H9 (cell line): ENCODE results near the gene MSI2. TPM values are rescaled to one million over a fixed set of nuclear protein-coding genes. Genes with fewer than 3 reads are reported as not detected.

Experiments used
- DNase-seq: peaks from one replicate; pipeline ENCODE4 v3.0.0-alpha.2; 2017
- H2AFZ ChIP-seq: one replicate; pipeline ENCODE4 v1.6.1; 2013; ENCODE audit warnings: mild to moderate bottlenecking, low read length, control low read depth, moderate library complexity
- H2AK5ac ChIP-seq: 2 replicates; pipeline ENCODE4 v1.6.1; 2013; ENCODE audit warnings: low read length, control low read depth, mixed read lengths; ENCODE audit not compliant: insufficient read length
- H2BK120ac ChIP-seq: one replicate; pipeline ENCODE4 v1.6.1; 2013; ENCODE audit warnings: low read depth, mild to moderate bottlenecking, low read length, control low read depth, inconsistent platforms; ENCODE audit not compliant: poor library complexity, severe bottlenecking
- H2BK12ac ChIP-seq: 2 replicates; pipeline ENCODE4 v1.6.1; 2013; ENCODE audit warnings: low read length, control low read depth, mixed read lengths, low read depth; ENCODE audit not compliant: insufficient read length
- H2BK15ac ChIP-seq: 2 replicates; pipeline ENCODE4 v1.6.1; 2013; ENCODE audit warnings: low read depth, low read length, control low read depth
- H2BK20ac ChIP-seq: one replicate; pipeline ENCODE4 v1.6.1; 2013; ENCODE audit warnings: low read depth, mild to moderate bottlenecking, low read length, control low read depth, inconsistent platforms; ENCODE audit not compliant: poor library complexity, severe bottlenecking
- H2BK5ac ChIP-seq: 2 replicates; pipeline ENCODE4 v1.6.1; 2013; ENCODE audit warnings: low read length, control low read depth, mixed read lengths; ENCODE audit not compliant: insufficient read length
- H3K14ac ChIP-seq: 2 replicates; pipeline ENCODE4 v1.6.1; 2013; ENCODE audit warnings: low read length, control low read depth; ENCODE audit not compliant: insufficient read depth
- H3K18ac ChIP-seq: 2 replicates; pipeline ENCODE4 v1.6.1; 2013; ENCODE audit warnings: low read depth, mild to moderate bottlenecking, mixed read lengths, low read length, control low read depth; ENCODE audit not compliant: insufficient read length
- H3K23ac ChIP-seq: 2 replicates; pipeline ENCODE4 v1.6.1; 2013; ENCODE audit warnings: low read length, control low read depth, mixed read lengths, low read depth; ENCODE audit not compliant: insufficient read length
- H3K23me2 ChIP-seq: 2 replicates; pipeline ENCODE4 v1.6.1; 2013; ENCODE audit warnings: low read depth, mild to moderate bottlenecking, mixed read lengths, low read length, control low read depth; ENCODE audit not compliant: insufficient read length, poor library complexity, severe bottlenecking
- H3K27ac ChIP-seq: 2 replicates; pipeline ENCODE4 v1.5.1; 2013; ENCODE audit warnings: low read length, control low read depth, mixed read lengths, low read depth; ENCODE audit not compliant: insufficient read length
- H3K27me3 ChIP-seq: 2 replicates; pipeline ENCODE4 v1.6.1; 2013; ENCODE audit warnings: low read length, control low read depth, inconsistent platforms; ENCODE audit not compliant: insufficient read depth
- H3K4ac ChIP-seq: 2 replicates; pipeline ENCODE4 v1.6.1; 2013; ENCODE audit warnings: low read depth, mild to moderate bottlenecking, control low read depth, inconsistent platforms, low read length, moderate library complexity
- H3K4me1 ChIP-seq: 2 replicates; pipeline ENCODE4 v1.6.1; 2013; ENCODE audit warnings: low read length, control low read depth, inconsistent platforms; ENCODE audit not compliant: insufficient read depth
- H3K4me2 ChIP-seq: 2 replicates; pipeline ENCODE4 v1.6.1; 2013; ENCODE audit warnings: low read length, control low read depth, mixed read lengths; ENCODE audit not compliant: insufficient read length, insufficient read depth
- H3K56ac ChIP-seq: 2 replicates; pipeline ENCODE4 v1.6.1; 2013; ENCODE audit warnings: low read depth, mild to moderate bottlenecking, mixed read lengths, low read length, control low read depth; ENCODE audit not compliant: insufficient read length
- H3K79me1 ChIP-seq: 2 replicates; pipeline ENCODE4 v1.6.1; 2013; ENCODE audit warnings: low read depth, mild to moderate bottlenecking, moderate library complexity, low read length, control low read depth, inconsistent platforms; ENCODE audit not compliant: insufficient read depth, poor library complexity, severe bottlenecking
- H3K79me2 ChIP-seq: 2 replicates; pipeline ENCODE4 v1.6.1; 2013; ENCODE audit warnings: low read length, control low read depth, inconsistent platforms; ENCODE audit not compliant: insufficient read depth
- H3K9ac ChIP-seq: 2 replicates; pipeline ENCODE4 v1.6.1; 2013; ENCODE audit warnings: low read length, control low read depth, mixed read lengths; ENCODE audit not compliant: insufficient read length; ENCODE audit errors: extremely low read depth
- H3K9me3 ChIP-seq: one replicate; pipeline ENCODE4 v1.6.1; 2013; ENCODE audit warnings: low read depth, low read length, inconsistent platforms; ENCODE audit not compliant: control insufficient read depth
- H3T11ph ChIP-seq: one replicate; pipeline ENCODE4 v1.6.1; 2013; ENCODE audit warnings: mild to moderate bottlenecking, low read length, control low read depth, inconsistent platforms
- H4K20me1 ChIP-seq: one replicate; pipeline ENCODE4 v1.6.1; 2013; ENCODE audit not compliant: control insufficient read depth, insufficient read length, insufficient read depth
- H4K5ac ChIP-seq: 2 replicates; pipeline ENCODE4 v1.6.1; 2013; ENCODE audit warnings: low read depth, mild to moderate bottlenecking, mixed read lengths, low read length, control low read depth; ENCODE audit not compliant: insufficient read length
- H4K8ac ChIP-seq: replicated peaks from 2 replicates; pipeline ENCODE4 v1.6.1; 2013; ENCODE audit warnings: low read length, control low read depth, mixed read lengths, low read depth; ENCODE audit not compliant: insufficient read length
- H4K91ac ChIP-seq: 2 replicates; pipeline ENCODE4 v1.6.1; 2013; ENCODE audit warnings: low read depth, mild to moderate bottlenecking, moderate library complexity, mixed read lengths, low read length, control low read depth; ENCODE audit not compliant: insufficient read length
- H3K27ac Mint-ChIP-seq, 3 experiments: 2 replicates in 2 of 3; 3 replicates in 1 of 3; pipeline ENCODE4 v1.8.0; 2020 to 2021; ENCODE audit warnings: mixed read lengths in 3 of 3, mild to moderate bottlenecking in 1 of 3, moderate library complexity in 1 of 3
- H3K27me3 Mint-ChIP-seq: 2 replicates; pipeline ENCODE4 v1.8.0; 2021; ENCODE audit warnings: low read depth, mild to moderate bottlenecking, moderate library complexity, mixed read lengths
- H3K36me3 Mint-ChIP-seq, 3 experiments: 2 replicates in 2 of 3; 3 replicates in 1 of 3; pipeline ENCODE4 v1.8.0; 2020 to 2021; ENCODE audit warnings: low read depth in 3 of 3, mixed read lengths in 3 of 3; ENCODE audit not compliant: insufficient read depth in 1 of 3
- H3K4me1 Mint-ChIP-seq, 2 experiments: 2 replicates each; pipeline ENCODE4 v1.8.0; 2020; ENCODE audit warnings: mixed read lengths in 2 of 2
- H3K4me3 Mint-ChIP-seq, 2 experiments: 2 replicates in 1 of 2; 3 replicates in 1 of 2; pipeline ENCODE4 v1.8.0; 2020 to 2021; ENCODE audit warnings: mild to moderate bottlenecking in 2 of 2, mixed read lengths in 2 of 2, moderate library complexity in 1 of 2
- H3K9me3 Mint-ChIP-seq, 2 experiments: 2 replicates in 1 of 2; 3 replicates in 1 of 2; pipeline ENCODE4 v1.8.0; 2020; ENCODE audit warnings: mild to moderate bottlenecking in 2 of 2, mixed read lengths in 2 of 2, moderate library complexity in 1 of 2
- WGBS: extraction: QIAGEN DNeasy Blood & Tissue Kit; methylation state at CpG from one replicate; pipeline ENCODE4 v1.1.7; 2013; ENCODE audit warnings: missing lambda C conversion rate, low lambda C conversion rate, mixed read lengths; ENCODE audit not compliant: insufficient read length; ENCODE audit errors: extremely low coverage; 5-methylcytosine and 5-hydroxymethylcytosine counted together
- total RNA-seq: library from RNA; stranded (reverse); gene quantifications from 2 replicates; pipeline ENCODE4 v1.2.1, GENCODE V29; 2021
- TF ChIP-seq, protein P1 (sequence below): fragments of 200-600 bp; sonication (generic); conservative IDR thresholded peaks from 3 replicates; pipeline ENCODE4 v1.8.0; 2021; ENCODE audit warnings: antibody characterized with exemption, mild to moderate bottlenecking

MSI2 gene
- total RNA-seq, 1 experiment from 2014 or later, result 98.5 TPM

DNA sequence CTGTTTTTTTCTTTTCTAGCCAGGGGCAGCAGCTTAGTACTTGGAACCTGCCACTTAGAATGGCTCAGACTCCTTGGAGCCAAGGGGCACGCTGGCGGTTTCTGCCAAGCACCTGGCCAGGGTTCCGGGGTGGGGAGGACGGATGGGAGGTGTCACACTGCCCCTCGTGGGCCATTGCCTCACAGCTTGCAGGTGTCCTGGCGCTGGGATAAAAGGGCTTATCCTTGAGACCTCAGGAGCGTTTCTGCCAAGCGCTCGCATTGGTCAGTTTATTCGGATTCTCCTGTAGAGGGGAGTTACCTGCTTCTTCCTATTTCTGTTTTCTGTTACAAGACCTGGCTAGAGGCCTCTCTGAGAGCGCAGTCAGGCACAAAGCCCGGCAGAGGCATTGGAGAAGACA, 234.6 kb downstream of the MSI2 start:
- H3K4me2 ChIP-seq, result no peak overlapping the region
- H4K5ac ChIP-seq, result no peak overlapping the region
- Mint-ChIP-seq H3K27ac (peak overlapping the region in 2 of 3 experiments; percentile 25 to 63; a peak in 1 of 7 replicates), H3K36me3 (no peaks in the 10 kb centered on the region), H3K27me3 (no peaks in the 10 kb centered on the region), H3K4me1 (peaks cover 19 to 43% of the 10 kb centered on the region in 2 experiments), H3K4me3 (no peak overlapping the region), H3K9me3 (no peaks in the 10 kb centered on the region)
- H3K9me3 ChIP-seq, result no peaks in the 10 kb centered on the region
- H3K23ac ChIP-seq, result no peak overlapping the region
- DNase-seq, result no peak
- H4K20me1 ChIP-seq, result no peaks in the 10 kb centered on the region
- H2BK5ac ChIP-seq, result no peak overlapping the region
- no peak overlapping the region for H3T11ph ChIP-seq
- H3K4me1 ChIP-seq, result peaks cover 2% of the 10 kb centered on the region; the same call in 1 of the 2 replicates
- H3K79me2 ChIP-seq, result no peaks in the 10 kb centered on the region
- no peak overlapping the region for H2AFZ ChIP-seq
- H4K8ac ChIP-seq, result no peak overlapping the region
- H2BK20ac ChIP-seq, result no peak overlapping the region
- H2BK15ac ChIP-seq, result no peak overlapping the region
- WGBS, result no CpG with 5 or more reads among the region's 12 CpGs
- no peaks in the 10 kb centered on the region for H3K23me2 ChIP-seq
- no peak overlapping the region for H3K14ac ChIP-seq
- no peaks in the 10 kb centered on the region for H3K27me3 ChIP-seq
- no peak overlapping the region for H3K18ac ChIP-seq
- no peak overlapping the region for H3K56ac ChIP-seq
- TF ChIP-seq, protein P1, sequence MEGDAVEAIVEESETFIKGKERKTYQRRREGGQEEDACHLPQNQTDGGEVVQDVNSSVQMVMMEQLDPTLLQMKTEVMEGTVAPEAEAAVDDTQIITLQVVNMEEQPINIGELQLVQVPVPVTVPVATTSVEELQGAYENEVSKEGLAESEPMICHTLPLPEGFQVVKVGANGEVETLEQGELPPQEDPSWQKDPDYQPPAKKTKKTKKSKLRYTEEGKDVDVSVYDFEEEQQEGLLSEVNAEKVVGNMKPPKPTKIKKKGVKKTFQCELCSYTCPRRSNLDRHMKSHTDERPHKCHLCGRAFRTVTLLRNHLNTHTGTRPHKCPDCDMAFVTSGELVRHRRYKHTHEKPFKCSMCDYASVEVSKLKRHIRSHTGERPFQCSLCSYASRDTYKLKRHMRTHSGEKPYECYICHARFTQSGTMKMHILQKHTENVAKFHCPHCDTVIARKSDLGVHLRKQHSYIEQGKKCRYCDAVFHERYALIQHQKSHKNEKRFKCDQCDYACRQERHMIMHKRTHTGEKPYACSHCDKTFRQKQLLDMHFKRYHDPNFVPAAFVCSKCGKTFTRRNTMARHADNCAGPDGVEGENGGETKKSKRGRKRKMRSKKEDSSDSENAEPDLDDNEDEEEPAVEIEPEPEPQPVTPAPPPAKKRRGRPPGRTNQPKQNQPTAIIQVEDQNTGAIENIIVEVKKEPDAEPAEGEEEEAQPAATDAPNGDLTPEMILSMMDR, result 0 out of 3 replicates have a peak, but pooled peaks have one; percentile 12
- no peak overlapping the region for H2BK120ac ChIP-seq
- H3K79me1 ChIP-seq, result no peaks in the 10 kb centered on the region
- no peak overlapping the region for H3K4ac ChIP-seq
- H2AK5ac ChIP-seq, result no peak overlapping the region
- no peak overlapping the region for H3K27ac ChIP-seq
- no peak overlapping the region for H3K9ac ChIP-seq
- H2BK12ac ChIP-seq, result no peak overlapping the region
- H4K91ac ChIP-seq, result no peak overlapping the region
